ENCODE data around the gene GNAZ.
"Not testable (repeated sequence)": the region's sequence is repeated elsewhere in the genome, so short reads cannot be mapped to it uniquely, and the experiment has no call there.

GNAZ gene

GRCh38 chr22:23045461-23045860, 24.9 kb upstream of the GNAZ start:
- no peak for DNase-seq

GRCh38 chr22:23047265-23047664, 23.1 kb upstream of the GNAZ start:
- no peak for DNase-seq

DNA sequence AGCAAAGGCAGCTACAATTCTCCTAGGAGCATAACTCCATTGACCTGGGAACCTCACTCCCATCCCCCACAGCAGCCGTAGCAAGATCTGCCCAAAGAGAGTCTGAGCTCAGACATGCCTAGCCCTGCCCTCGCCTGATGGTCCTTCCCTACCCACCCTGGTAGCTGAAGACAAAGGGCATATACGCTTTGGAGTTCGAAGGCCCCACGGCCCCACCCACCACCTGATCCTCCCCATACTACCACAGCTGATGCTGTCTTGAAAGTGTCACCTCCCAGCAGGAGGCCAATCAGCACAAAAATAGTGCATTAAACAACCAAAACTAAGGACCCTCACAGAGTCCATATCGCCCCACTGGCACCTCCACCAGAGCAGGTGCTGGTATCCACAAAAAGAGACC, 22.6 kb upstream of the GNAZ start:
- DNase-seq: no peak

- DNase-seq: not testable (repeated sequence)
Measured at GRCh38 chr22:23050546-23050945, 19.8 kb upstream of the GNAZ start.

- DNase-seq: no peak
Measured at GRCh38 chr22:23053051-23053707, 17.1 kb upstream of the GNAZ start.

DNA sequence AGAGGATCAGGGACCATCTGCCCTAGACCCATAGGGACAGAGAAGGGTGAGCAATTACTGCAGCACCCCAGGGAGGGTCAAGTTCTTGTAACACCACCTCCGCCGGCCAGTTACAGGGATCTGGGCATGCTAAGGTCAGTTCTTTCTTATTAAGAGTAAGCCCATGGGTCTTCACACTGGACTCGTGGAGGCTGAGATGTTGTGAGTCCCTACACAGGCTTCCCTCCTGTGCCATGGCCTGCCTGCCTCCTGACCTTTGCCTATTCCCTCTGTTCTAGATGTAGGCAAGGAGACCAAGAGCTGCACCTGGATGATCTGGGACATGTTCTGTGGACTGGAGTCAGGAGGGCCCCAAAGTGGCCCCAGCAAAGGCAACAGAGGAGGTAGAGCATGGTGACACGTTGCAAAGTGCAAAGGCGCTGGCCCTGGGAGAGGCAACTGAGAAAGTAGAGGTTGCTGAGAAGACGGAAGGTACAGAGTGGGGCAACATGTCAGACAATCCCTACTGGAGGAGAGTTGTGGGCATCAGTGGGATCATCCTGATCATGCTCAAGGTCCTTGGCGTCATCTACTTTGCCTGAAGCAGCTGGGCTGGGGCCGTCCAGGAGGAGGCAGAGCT, 16.3 kb upstream of the GNAZ start:
- DNase-seq: no peak

DNA sequence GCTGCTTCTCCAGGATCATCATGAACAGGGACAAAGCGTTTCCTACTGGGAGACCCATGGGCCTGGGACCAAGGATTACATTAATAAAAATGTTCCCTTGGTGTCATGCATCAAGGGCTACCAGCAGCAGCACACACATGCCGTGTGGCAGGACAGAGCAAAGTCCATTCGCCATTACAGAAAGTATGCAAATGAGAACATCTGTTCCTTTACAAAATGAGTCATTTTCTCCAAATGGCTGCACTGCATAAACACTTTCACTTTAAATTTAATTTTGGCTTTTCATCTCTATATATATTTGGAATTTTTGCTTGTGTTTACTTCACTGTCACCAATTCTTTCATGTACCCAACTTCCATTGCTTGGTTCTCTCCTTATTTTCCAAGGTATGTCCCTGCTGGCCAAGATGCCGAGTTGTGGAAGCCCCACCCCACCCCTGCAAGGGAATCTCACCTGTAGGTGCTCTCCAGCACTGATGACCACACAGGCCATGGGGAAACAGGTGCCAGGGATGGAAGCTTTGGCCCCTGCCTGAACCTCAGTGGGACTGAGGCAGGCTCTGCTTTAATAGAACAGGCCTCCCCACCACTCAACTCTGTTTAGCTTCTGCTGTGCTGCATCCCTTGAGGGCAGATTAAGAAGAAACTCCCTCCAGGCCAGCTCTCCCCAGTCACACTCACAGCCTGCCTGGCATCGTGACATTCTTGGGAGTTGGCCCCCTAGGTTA, 15.6 kb upstream of the GNAZ start:
- DNase-seq: no peak

GRCh38 chr22:23055449-23056179, 14.7 kb upstream of the GNAZ start:
- DNase-seq: no peak

DNA sequence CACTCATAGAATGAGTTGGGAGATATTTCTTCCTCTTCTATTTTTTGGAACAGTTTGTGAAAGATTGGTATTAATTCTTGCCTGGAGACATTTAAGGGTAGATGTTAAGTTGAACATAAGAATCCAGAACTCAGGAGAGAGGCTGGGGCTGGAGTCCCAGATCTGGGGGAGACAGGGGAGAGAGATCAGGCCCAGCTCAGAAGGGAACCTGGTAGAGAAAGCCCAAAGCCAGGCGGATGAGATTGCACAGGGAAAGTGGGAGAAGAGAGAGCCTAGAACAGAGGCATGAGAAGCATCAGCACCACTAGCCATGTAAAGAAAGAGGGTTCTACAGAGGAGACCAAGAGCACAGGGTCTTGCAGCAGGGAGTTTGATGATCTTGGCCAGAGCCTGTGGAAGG, 13.0 kb upstream of the GNAZ start:
- no peak for DNase-seq

DNA sequence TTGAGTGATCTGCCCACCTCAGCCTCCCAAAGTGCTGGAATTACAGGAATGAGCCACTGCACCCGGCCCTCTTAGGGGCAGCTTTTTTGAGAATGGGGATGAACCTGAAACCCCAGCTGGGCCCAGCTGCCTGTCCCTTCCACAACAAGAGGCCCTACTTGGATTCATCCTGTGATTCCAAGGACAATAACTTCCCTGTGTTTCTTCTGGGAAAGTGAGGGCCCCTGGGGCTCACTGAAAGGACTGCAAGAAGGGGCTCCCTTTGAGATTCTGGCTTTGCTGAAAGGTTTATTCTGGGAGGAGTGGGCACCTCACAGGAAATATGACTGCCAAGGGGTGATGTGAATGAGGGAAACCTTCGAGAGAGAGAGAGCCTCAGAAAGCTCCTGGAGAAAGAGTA, 12.3 kb upstream of the GNAZ start:
- DNase-seq: no peak

DNA sequence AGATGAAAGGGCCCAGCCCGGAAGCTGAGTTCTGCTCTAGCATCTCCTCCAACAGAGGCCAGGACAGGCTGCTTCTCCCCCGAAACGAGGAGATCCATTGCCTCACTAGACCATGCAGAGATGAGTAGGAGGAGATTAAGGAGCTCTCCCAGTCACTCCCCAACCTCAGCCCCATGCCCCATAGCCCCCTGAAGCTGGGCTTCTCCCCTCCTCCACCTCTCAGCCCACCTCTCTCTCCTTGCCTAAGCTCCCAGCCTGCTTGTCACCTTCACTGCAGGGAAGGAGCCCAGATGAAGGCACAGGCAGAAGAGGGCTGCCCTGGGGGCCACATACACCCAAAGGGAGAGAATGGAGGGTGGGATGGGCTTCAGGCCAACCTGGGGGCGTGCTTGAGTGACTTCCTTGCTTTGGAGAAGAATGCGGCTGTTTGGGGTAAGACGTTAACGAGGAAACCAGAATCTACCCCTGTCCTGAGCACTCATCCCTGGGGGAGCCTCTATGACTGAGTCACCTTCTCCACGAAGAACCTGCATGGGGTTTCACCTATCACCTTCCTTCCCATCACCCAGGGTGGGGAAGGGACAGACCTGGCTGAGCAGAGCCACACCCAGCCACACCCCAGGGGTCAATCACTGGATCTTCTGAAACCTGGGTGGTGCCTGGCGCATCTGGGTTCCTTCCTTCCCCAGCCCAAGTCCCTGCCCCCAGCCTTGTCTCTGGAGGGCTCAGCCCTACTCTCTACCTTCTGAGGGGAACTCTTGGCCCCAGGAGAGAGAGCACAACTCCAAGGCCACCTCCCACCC, 11.6 kb upstream of the GNAZ start:
- DNase-seq: no peak

GRCh38 chr22:23059284-23059948, 10.9 kb upstream of the GNAZ start:
- DNase-seq: no peak

DNA sequence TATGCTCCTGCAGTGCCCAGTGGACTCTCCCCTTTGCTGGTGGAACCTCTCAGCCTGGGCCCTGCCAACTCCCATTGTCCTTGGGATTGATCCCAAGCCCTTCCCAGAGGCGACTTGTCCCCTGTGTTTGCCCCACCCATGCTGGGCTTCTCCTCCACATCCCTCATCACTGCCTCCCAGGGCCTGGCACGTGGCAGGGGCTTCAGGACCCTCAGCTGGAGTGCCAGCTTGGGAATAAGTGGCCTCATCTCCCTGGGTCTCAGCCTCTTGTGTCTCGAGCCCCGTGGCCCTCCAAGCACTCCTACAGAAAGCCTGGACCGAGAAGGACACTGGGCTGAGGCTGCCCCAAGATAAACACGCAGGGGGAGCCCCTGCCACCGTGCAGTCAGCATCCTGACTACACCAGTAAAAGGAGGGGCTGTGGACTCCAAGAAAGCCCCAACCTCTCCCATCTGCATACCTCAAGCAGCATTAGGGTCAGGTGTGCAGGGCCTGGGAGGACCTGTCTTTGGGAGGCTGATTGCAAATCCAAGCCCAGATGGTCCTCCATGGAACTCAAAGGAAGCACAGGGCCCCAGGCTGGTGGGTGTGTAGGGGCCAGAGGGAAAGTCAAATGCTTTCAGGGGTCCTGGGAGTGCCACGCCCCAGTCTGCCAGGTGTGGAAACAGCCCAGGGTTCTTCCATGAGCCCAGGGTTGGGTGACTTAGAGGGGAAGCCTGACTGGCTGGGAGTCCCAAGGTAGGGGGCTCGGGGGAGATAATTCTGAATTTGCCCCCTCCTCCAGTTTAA, 9.5 kb upstream of the GNAZ start:
- no peak for DNase-seq

DNA sequence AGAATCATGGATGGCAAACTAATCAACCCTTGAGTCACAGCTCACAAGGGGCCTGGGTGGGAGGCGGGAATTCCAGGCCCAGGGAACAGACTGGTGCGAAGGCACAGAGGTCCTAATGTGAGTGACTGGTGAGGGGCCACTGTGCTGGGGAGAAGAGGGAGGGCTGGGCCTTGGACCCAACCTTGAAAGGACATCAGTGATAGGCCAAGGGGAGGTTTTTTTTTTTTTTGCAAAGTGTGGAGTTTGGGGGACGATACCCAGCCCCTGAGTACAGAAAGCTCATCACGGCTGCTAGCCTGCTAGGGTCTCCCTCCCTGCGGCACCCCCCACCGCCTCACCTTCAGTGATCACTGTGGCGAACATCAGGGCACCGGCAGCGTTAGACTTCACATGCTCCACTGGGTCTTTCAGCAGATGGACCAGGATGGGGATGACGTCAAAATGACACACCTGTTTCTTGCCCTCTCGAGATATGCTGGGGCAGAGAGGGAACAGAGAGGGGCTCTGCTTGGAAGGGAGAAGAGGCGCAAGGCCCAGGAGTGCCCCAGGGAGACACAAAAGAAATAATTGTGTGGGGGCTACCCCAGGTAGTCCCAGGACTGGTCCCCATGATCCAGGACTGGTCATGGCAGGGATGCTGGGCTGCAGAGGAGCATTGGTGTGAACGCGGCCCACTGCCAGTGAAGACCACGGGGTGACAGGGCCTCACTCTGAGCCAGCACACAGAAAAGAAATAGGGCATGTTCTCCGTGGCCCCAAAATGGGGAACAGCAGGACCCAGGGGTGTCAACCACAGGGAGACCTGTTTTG, 8.6 kb upstream of the GNAZ start:
- no peak for DNase-seq

DNA sequence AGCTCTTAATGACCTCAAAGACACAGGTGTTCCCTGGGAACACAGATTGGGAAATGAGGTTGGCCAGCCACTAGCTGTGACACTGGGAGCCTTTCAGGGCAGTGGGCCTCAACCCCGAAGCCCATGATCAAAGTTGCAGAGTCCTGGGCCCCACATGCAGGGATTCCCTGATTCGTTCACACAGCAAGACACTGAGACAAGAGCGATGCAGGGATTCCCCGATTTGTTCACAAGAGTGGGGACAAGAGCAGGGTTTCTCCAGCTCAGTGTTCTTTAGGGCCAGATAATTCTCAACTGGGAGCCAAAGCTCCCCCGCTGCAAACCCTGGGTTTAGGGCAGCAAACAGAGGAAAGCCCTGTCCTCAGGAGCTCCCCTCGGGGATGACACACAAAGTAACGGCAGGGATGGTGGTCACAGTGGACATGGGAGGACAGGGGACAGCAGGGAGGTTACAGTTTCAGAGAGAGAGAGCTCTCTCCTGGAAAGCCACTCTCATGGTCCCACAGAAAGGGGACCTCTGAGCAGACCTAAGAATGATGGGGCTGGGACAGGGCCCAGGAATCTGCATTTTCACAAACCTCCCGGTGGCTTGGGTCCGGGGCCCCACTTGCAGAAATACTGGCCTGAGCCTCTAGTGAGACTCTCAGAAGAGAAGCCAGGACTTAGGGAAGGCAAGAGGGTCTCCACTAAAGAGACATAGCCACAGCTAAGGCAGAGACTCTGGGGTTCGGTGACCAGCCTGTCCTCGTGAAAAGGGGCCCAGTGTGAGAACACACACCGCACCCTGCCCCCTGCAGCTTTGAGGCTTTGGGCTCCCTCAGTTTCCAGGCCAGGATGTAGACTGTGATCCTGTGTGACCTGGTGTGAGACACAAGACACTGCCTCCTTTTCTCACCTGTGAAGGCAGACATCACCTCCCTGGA, 7.4 kb upstream of the GNAZ start:
- no peak for DNase-seq

DNA sequence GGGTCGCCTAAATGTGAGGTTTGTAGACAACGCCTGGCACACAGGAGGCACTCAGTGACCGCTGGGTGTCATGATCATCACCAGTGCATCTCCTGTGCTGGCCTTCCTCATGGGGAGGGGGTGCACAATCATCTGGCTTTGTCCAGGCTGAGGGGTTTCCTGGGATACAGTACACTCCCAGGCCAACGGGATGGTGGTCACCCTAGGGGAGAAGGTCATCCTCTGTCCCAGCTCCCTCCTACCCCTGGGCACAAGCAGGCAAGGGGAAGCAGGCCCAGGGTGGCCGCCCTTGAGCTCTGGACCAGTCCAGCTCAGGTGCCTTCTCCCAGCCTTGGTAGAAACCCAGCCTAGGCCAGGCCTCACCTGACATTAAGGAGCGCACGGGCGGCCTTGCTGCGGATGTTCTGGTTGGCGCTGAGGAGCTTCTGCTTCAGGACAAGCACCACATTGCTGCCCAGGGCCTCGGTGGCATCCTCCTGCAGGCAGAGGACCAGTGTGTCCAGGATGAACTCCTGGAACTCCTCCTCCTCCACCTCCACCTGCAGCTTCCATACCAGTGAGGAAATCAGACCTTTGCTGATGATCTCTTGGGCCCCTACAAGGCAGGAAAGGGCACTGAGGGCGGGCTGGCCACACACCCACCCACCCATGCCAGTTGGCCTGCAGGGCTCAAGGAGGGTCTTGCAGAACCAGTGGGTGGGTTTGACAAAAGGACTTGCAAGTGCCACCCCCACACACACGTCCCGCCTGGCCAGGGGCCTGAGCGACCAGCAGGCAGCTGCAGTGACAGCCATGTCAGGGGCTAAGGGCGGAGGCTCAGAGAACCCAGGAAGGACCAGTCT, 6.6 kb upstream of the GNAZ start:
- no peak for DNase-seq

GRCh38 chr22:23064381-23065068, 5.8 kb upstream of the GNAZ start:
- no peak for DNase-seq

- DNase-seq: no peak
Measured at GRCh38 chr22:23065069-23065451, 5.3 kb upstream of the GNAZ start.

All from NCI-H1092 (cell line).